KOPT-K1 (cell line): ENCODE measurements around the gene NTM.

Experiments used
- H3K27ac ChIP-seq: fragments of 200-600 bp; sonication (generic); 2 replicates; pipeline ENCODE4 v1.5.1; 2016; ENCODE audit warnings: antibody characterized with exemption, mild to moderate bottlenecking, low read depth, low read length; ENCODE audit not compliant: poor library complexity, severe bottlenecking
- H3K36me3 ChIP-seq: fragments of 200-600 bp; sonication (generic); 2 replicates; pipeline ENCODE4 v1.5.1; 2017; ENCODE audit warnings: antibody characterized with exemption, mild to moderate bottlenecking, low read length, moderate library complexity; ENCODE audit not compliant: insufficient read depth
- H3K9me3 ChIP-seq: fragments of 200-600 bp; sonication (generic); 2 replicates; pipeline ENCODE4 v1.5.1; 2017; ENCODE audit warnings: antibody characterized with exemption, low read length, mild to moderate bottlenecking; ENCODE audit not compliant: insufficient read depth, poor library complexity, severe bottlenecking

Gene NTM

GRCh38 chr11:131987703-131988102 lies 617.3 kb downstream of the NTM start:
- no peaks in the 10 kb centered on the region for H3K36me3 ChIP-seq
- no peaks in the 10 kb centered on the region for H3K9me3 ChIP-seq
- H3K27ac ChIP-seq = no peak overlapping the region

DNA sequence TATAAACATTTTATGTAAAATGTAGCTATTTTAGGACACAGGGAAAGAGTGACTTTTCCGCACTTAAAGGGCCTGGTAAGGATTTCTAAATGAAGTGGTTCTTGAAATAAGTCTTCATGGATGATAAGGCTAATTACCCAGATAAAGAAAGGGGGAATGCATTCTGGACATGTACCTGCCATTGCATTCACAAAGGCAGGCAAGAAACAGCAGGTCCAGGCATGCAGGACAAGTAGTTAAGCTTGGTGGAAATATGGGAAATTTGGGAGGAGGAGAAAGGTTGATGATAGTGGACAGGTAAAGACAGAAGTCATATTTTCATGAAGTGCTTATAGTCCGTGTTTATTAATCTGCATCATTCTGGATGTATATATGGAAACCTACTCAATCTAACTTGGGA lies 621.2 kb downstream of the NTM start:
- no peak overlapping the region for H3K27ac ChIP-seq
- H3K9me3 ChIP-seq = peaks cover 10% of the 10 kb centered on the region
- H3K36me3 ChIP-seq = no peaks in the 10 kb centered on the region

GRCh38 chr11:131993246-131993645 lies 622.8 kb downstream of the NTM start:
- Histone ChIP-seq H3K9me3 (peaks cover 10% of the 10 kb centered on the region), H3K27ac (no peak overlapping the region), H3K36me3 (no peaks in the 10 kb centered on the region)

- H3K9me3 ChIP-seq = peaks cover 10% of the 10 kb centered on the region
- H3K36me3 ChIP-seq = no peaks in the 10 kb centered on the region
- no peak overlapping the region for H3K27ac ChIP-seq
These were observed 627.6 kb downstream of the NTM start for GRCh38 chr11:131998020-131998419.

- Histone ChIP-seq H3K27ac (no peak overlapping the region), H3K36me3 (no peaks in the 10 kb centered on the region), H3K9me3 (peaks cover 10% of the 10 kb centered on the region)
These were observed 628.7 kb downstream of the NTM start for GRCh38 chr11:131999084-131999483.

DNA sequence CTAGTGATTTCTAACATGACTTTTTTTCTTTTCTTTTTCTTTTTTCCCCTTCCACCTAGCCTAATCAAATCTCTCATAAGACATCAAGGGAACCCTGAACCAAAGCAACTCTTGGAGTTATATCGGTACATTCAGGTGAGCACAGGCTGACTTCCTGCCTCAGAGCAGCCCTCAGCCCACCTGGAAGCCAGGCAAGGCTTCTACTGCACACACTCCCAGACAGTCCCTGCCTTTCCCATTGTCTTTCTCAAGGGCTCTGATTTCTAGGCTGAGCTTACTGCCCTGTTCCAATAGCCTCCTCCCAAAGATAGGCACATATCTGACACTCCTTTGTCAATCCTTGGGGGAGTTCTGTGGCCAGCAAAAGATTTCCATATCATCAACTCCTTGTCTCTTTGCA lies 629.5 kb downstream of the NTM start:
- no peak overlapping the region for H3K27ac ChIP-seq
- no peaks in the 10 kb centered on the region for H3K36me3 ChIP-seq
- H3K9me3 ChIP-seq = peaks cover 10% of the 10 kb centered on the region

- Histone ChIP-seq H3K9me3 (no peaks in the 10 kb centered on the region), H3K27ac (no peak overlapping the region), H3K36me3 (no peaks in the 10 kb centered on the region)
These were observed 635.5 kb downstream of the NTM start for GRCh38 chr11:132005887-132006286.

- H3K27ac ChIP-seq = no peak overlapping the region
- H3K36me3 ChIP-seq = no peaks in the 10 kb centered on the region
- no peaks in the 10 kb centered on the region for H3K9me3 ChIP-seq
These were observed 636.6 kb downstream of the NTM start for GRCh38 chr11:132006884-132007580.

DNA sequence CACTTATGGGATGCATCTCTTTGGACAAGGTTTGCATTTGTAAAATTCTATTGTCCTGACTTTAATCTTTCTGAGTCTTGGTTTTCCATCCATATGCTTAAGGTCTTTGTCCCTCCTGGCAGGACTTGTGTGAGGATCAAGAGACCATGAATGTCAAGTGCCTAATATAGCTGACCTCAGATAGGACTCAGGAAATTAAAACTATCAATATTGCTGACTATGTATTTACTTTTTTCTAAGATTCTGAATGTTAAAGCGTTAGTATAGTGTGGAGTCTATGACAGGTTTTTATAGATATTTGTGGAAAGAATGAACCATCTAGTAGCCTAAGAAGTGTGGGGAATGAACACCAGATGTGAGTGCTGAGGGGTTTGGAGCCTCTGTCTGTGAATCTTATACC lies 637.8 kb downstream of the NTM start:
- H3K27ac ChIP-seq = no peak overlapping the region
- no peaks in the 10 kb centered on the region for H3K36me3 ChIP-seq
- H3K9me3 ChIP-seq = no peaks in the 10 kb centered on the region

DNA sequence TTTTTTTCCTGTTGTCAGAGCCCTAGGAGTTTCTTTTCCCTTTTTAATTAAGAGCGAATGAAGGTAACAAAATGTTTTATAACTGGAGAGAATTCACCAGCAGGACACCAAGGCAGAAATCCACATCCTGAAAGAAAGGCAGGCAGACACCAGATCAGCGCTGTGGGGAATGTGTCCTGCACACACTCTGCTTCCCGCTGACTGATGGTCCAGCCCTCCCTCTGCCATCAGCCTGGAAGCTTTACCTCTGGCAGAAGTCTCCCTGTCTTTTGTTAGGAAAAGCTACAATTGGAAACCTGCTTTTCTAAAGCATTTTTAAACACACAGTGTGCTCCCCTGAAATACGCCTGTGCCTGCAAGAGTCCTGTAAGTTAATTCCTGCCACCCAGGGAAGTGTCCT lies 638.5 kb downstream of the NTM start:
- Histone ChIP-seq H3K9me3 (no peaks in the 10 kb centered on the region), H3K36me3 (no peaks in the 10 kb centered on the region), H3K27ac (no peak overlapping the region)

GRCh38 chr11:132020001-132020400 lies 649.6 kb downstream of the NTM start:
- Histone ChIP-seq H3K9me3 (no peaks in the 10 kb centered on the region), H3K27ac (no peak overlapping the region), H3K36me3 (no peaks in the 10 kb centered on the region)

DNA sequence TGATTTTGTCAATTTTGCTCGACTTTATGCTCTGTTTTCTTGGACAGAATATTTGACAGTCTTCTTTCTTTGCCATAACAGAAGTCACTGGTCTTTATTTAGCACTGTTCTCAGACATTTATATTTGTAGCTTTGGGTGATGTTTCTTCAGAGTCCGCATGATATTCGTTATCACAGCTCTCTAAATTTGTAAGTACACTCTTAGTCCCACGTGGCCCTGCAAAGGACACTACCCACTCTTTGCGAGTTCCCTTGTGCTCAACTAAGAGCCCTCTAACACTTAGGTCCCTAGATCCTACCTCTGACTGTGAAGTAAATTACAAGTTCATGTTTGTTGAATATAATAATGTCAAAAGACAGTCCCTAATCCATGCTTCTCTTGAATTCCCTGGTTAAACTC lies 651.9 kb downstream of the NTM start:
- Histone ChIP-seq H3K36me3 (no peaks in the 10 kb centered on the region), H3K9me3 (no peaks in the 10 kb centered on the region), H3K27ac (no peak overlapping the region)

- H3K36me3 ChIP-seq = no peaks in the 10 kb centered on the region
- H3K9me3 ChIP-seq = no peaks in the 10 kb centered on the region
- H3K27ac ChIP-seq = no peak overlapping the region
These were observed 652.5 kb downstream of the NTM start for GRCh38 chr11:132022733-132023478.

- no peaks in the 10 kb centered on the region for H3K9me3 ChIP-seq
- no peak overlapping the region for H3K27ac ChIP-seq
- H3K36me3 ChIP-seq = no peaks in the 10 kb centered on the region
These were observed 654.3 kb downstream of the NTM start for GRCh38 chr11:132024587-132025295.

- Histone ChIP-seq H3K36me3 (no peaks in the 10 kb centered on the region), H3K27ac (no peak overlapping the region), H3K9me3 (no peaks in the 10 kb centered on the region)
These were observed 656.3 kb downstream of the NTM start for GRCh38 chr11:132026746-132027145.
